ENCODE measurements around the gene WWC2. TPM values are rescaled to one million over a fixed set of nuclear protein-coding genes. Genes with fewer than 3 reads are reported as not detected.
"Not testable (repeated sequence)": the region's sequence is repeated elsewhere in the genome, so short reads cannot be mapped to it uniquely, and the experiment has no call there.

The WWC2 gene
- polyA plus RNA-seq, 3 donors from 2014 or later = 0.13 to 3.7 (median 0.78) TPM

DNA sequence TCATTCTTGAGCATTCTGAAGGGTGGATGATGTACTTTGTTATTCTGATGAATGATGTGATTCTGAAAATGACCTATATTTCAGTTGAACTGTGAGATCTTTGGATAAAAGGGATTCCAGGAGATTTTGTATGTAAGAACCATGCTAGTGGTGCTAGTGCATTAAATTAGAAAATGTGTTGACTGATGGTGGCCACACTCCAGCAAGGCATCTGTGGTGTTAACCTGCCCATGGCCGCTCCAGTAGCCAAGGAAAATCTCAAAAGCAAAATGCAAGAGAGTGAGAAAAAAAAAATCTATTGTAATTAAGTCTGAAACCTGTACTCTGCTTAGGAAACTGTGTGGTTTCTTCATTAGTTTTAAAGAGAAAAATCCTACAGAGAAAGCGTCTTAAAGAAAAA lies 93.5 kb downstream of the WWC2 start:
- H3K4me3 Mint-ChIP-seq = no peak overlapping the region
- no peak for DNase-seq
- H3K36me3 Mint-ChIP-seq = peaks cover 0 to 5% (median 0%) of the 10 kb centered on the region in 3 donors
- H3K27me3 Mint-ChIP-seq (ENCODE audit: low read depth in 3 of 3) = peaks cover 0 to 12% (median 7%) of the 10 kb centered on the region in 3 donors
- peaks cover 19% of the 10 kb centered on the region in 2 donors for H3K4me1 Mint-ChIP-seq
- H3K9me3 Mint-ChIP-seq = no peaks in the 10 kb centered on the region
- no peak overlapping the region for H3K27ac Mint-ChIP-seq

DNA sequence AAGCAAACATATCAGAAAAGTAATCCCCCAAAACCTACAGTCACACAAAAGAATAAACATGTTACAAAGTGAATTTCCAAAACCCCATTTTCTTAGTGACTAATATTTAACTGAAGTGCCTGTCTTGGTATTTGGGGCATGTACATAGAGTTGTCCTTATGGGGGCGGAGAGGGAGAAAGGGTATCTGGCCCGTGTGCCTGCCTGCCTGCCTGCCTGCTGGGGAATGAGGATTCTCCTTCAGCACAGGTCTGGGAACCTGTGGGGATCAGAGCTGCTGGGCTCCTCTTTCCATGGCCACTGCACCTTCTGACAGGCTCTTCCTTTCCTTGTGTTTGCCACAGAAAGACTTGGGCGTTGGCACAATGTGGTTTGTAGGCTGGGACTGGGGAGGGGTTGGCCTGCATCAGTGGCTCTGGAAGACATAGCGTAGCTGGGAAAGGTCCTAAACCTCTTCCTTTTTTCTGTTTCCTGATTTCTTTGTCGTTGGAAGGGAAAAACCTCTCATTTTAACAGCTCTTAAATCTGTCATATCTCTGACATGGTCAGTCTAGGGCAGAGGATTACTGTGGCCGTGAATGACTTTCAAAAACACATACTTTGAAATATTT lies 94.8 kb downstream of the WWC2 start:
- DNase-seq = not testable (repeated sequence)

DNA sequence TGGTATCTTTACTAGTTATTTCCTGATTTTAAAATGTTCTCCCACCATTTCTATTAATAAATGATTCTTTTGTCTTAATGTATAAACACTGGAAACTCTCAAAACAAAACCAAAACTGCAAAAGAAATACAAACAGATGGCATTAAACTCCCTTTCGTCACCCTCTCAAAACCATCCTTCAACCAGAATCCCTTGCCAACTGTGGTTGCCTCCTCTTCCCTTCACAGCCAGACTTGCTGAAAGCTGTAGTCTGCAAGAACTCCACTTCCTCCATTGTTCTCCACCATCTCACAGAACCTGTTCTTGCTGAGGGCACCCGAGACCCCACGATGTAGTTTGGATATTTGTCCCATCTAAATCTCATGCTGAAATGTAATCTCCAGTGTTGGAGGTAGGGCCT lies 96.5 kb downstream of the WWC2 start:
- DNase-seq = no peak
- Mint-ChIP-seq H3K4me3 (no peak overlapping the region), H3K9me3 (no peaks in the 10 kb centered on the region), H3K4me1 (peaks cover 19% of the 10 kb centered on the region in 2 donors), H3K27me3 (ENCODE audit: low read depth in 3 of 3) (peaks cover 0 to 9% (median 5%) of the 10 kb centered on the region in 3 donors), H3K27ac (no peak overlapping the region), H3K36me3 (peaks cover 0 to 9% (median 3%) of the 10 kb centered on the region in 3 donors)

More for the DNA sequence above, 94.8 kb downstream of the WWC2 start:
- not testable (repeated sequence) for H3K27me3 Mint-ChIP-seq (ENCODE audit: low read depth in 3 of 3); H3K36me3 Mint-ChIP-seq; H3K27ac Mint-ChIP-seq; H3K9me3 Mint-ChIP-seq
- Mint-ChIP-seq H3K4me3 (peak overlapping the region in 1 of 5 donors; percentile 49), H3K4me1 (peaks cover 19% of the 10 kb centered on the region in 2 donors)

DNA sequence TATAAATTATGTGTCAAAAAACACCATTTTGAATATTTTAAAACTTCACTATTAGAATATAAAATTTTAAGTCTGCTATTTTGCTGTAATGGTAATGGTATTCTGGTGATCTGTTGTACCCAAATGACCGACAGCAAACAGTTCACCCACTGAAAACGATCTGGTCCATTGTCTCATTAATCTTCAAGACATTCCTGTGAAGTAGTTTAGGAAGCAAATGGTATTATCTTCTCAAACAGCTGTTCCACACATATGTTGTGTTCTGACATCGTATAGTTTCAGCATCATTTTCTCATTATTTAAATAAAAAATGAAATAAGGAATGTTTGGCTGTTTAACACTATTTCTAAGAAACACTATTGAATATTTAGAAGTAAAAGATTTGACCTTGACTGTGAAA lies 98.1 kb downstream of the WWC2 start:
- Mint-ChIP-seq H3K36me3 (peaks cover 0 to 9% (median 3%) of the 10 kb centered on the region in 3 donors), H3K27ac (no peak overlapping the region), H3K4me3 (no peak overlapping the region), H3K9me3 (no peaks in the 10 kb centered on the region), H3K4me1 (peaks cover 18 to 19% of the 10 kb centered on the region in 2 donors), H3K27me3 (ENCODE audit: low read depth in 3 of 3) (peaks cover 0 to 8% (median 5%) of the 10 kb centered on the region in 3 donors)
- DNase-seq = no peak

DNA sequence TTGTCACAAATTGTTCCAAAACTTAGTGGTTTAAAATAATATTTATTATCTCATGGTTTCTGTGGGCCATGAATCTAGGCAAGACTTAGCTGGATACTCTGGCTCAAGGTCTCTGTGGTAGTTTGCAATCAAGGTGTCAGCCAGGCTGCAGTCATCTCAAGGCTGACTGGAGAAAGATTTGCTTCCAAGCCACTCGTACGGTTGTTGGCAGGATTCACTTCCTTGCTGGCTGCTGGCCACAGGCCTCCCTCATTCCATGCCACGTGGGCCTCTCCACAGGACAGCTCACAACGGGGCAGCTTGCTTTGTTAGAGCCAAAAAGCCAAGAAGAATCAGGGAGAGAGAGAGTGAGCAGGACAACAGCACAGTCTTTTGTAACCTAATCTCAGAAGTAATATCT lies 101.4 kb downstream of the WWC2 start:
- peaks cover 0 to 2% (median 0%) of the 10 kb centered on the region in 3 donors for H3K27me3 Mint-ChIP-seq (ENCODE audit: low read depth in 3 of 3)
- H3K4me1 Mint-ChIP-seq = no peaks in the 10 kb centered on the region
- H3K27ac Mint-ChIP-seq = no peak overlapping the region
- DNase-seq = no peak
- no peak overlapping the region for H3K4me3 Mint-ChIP-seq
- H3K9me3 Mint-ChIP-seq = no peaks in the 10 kb centered on the region
- H3K36me3 Mint-ChIP-seq = peaks cover 0 to 9% (median 3%) of the 10 kb centered on the region in 3 donors

DNA sequence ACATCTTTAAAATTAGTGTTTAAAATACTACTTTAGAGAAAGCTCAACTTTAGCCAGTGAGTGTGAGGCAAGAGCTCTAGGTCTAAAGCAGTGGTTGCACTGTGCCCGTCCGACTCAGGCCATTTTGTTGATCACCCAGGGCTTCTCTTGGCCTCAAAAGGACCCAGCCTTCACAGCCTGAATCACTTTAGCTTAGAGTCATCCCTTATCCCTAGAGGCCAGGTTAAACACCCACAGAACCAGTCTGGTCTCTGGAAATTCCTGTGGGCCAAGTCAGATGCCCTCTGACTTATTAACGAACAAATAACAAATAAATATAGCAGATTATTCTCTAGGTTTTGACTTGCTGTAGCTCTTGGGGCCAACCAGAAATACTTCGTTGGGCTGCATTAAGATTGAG lies 102.3 kb downstream of the WWC2 start:
- Mint-ChIP-seq H3K27me3 (ENCODE audit: low read depth in 3 of 3) (peaks cover 0 to 2% (median 0%) of the 10 kb centered on the region in 3 donors), H3K9me3 (no peaks in the 10 kb centered on the region), H3K27ac (no peak overlapping the region), H3K4me1 (no peaks in the 10 kb centered on the region), H3K36me3 (peaks cover 0 to 5% (median 3%) of the 10 kb centered on the region in 3 donors), H3K4me3 (no peak overlapping the region)
- DNase-seq = no peak

DNA sequence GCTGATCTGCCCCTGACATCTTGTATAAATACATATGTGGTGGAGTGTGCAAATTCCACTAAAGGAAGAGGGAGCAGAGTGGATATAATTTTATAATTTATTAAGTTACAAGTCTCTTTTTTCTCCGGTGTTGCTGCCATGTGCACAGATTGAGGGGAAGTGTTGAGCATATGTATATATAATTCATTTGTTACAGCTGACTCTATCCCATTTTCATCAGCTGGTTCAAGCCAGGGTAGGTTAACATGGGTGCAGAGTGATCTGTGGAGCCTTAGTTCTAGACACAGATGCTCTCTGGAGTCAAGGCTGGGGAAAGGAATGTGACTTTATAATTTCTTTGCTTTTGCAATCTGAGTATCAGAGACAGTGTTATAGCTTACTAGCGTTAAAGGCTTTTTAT lies 103.5 kb downstream of the WWC2 start:
- Mint-ChIP-seq H3K9me3 (no peaks in the 10 kb centered on the region), H3K4me3 (no peak overlapping the region), H3K27ac (no peak overlapping the region), H3K4me1 (no peaks in the 10 kb centered on the region), H3K27me3 (ENCODE audit: low read depth in 3 of 3) (peaks cover 0 to 2% (median 0%) of the 10 kb centered on the region in 3 donors), H3K36me3 (peaks cover 0 to 7% (median 3%) of the 10 kb centered on the region in 3 donors)
- no peak for DNase-seq

DNA sequence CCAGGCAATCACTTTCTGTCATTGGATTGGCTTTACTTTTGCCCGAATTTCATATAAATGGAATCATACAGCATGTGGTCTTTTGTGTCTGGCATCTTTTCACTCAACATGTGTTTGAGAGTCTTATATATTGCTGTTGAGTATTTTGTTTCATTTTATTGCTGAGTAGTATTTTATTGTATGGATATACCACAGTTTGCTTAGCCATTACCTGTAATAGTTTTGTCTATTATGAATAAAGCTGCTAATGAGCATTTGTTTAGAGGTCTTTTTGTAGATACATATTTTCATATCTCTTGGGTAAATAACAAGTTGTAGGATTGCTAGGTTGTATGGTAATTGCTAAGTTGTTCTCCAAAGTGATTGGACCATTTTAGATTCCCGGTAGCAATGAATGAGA lies 105.7 kb downstream of the WWC2 start:
- Mint-ChIP-seq H3K4me3 (no peak overlapping the region), H3K36me3 (peaks cover 0 to 6% (median 4%) of the 10 kb centered on the region in 3 donors), H3K4me1 (no peaks in the 10 kb centered on the region), H3K9me3 (no peaks in the 10 kb centered on the region), H3K27me3 (ENCODE audit: low read depth in 3 of 3) (peaks cover 0 to 1% (median 0%) of the 10 kb centered on the region in 3 donors), H3K27ac (no peak overlapping the region)
- no peak for DNase-seq

DNA sequence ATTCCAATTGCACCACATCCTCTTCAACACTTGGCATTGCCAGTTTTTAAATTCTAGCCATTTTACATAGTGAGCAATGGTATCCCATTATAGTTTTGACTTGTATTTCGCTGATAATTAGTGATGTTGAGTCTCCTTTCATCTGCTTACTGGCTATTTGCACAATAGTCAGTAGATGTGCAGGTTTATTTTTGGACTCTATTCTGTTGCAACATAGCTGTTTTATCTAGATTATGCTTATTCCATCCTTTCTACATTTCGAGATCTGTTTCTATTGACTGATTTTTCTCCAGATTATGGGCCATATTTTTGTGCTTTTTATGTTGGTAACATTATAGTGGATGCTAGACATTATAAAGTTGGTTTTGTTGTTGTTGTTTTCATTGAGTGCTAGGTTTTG lies 106.1 kb downstream of the WWC2 start:
- H3K4me1 Mint-ChIP-seq = no peaks in the 10 kb centered on the region
- DNase-seq = no peak
- no peaks in the 10 kb centered on the region for H3K9me3 Mint-ChIP-seq
- peaks cover 0 to 3% (median 0%) of the 10 kb centered on the region in 3 donors for H3K27me3 Mint-ChIP-seq (ENCODE audit: low read depth in 3 of 3)
- no peak overlapping the region for H3K4me3 Mint-ChIP-seq
- peaks cover 0 to 6% (median 4%) of the 10 kb centered on the region in 3 donors for H3K36me3 Mint-ChIP-seq
- no peak overlapping the region for H3K27ac Mint-ChIP-seq

DNA sequence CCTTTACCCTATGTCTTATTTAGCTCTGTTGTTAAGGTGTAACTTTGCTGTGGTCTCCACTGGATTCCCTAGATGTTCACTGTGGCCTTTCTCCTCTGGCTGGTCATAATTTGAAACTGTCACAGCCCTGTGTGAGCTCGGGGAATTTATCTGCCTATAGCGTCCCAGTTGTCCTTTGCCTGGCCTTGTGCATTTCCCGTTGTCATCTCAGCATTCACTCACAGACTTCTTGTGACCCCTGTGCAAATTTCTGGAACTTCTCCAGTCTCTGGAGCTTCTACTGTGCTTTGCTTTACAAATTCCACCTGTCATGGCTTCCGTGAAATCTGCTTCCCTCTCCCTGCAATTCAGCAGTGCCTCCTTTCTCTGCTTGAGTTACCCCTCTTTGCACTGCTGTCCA lies 106.7 kb downstream of the WWC2 start:
- DNase-seq = no peak
- no peak overlapping the region for H3K27ac Mint-ChIP-seq
- H3K9me3 Mint-ChIP-seq = no peaks in the 10 kb centered on the region
- H3K36me3 Mint-ChIP-seq = peaks cover 0 to 6% (median 4%) of the 10 kb centered on the region in 3 donors
- no peak overlapping the region for H3K4me3 Mint-ChIP-seq
- no peaks in the 10 kb centered on the region for H3K4me1 Mint-ChIP-seq
- peaks cover 0 to 3% (median 0%) of the 10 kb centered on the region in 3 donors for H3K27me3 Mint-ChIP-seq (ENCODE audit: low read depth in 3 of 3)

DNA sequence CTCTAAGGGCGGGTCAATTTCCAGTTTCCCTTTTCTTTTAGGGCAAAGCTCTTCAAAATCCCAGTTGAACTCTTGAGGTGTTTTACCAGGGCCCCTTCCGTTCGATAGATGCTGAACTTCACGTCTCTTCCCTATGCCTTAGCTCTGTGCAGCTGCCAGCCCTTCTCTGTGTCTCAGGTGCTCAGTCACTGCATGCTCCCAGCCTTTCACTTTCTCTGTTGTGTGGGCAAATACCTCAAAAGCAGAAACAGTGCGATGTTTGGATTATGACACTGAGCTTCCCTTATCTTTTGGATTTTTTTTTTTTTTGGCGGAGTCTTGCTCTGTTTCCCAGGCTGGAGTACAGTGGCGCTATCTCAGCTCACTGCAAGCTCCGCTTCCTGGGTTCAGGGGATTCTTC lies 112.5 kb downstream of the WWC2 start:
- Mint-ChIP-seq H3K4me3 (no peak overlapping the region), H3K27me3 (ENCODE audit: low read depth in 3 of 3) (peaks cover 0 to 3% (median 0%) of the 10 kb centered on the region in 3 donors), H3K9me3 (no peaks in the 10 kb centered on the region), H3K4me1 (no peaks in the 10 kb centered on the region), H3K27ac (no peak overlapping the region), H3K36me3 (peaks cover 0 to 6% (median 4%) of the 10 kb centered on the region in 3 donors)
- no peak for DNase-seq

DNA sequence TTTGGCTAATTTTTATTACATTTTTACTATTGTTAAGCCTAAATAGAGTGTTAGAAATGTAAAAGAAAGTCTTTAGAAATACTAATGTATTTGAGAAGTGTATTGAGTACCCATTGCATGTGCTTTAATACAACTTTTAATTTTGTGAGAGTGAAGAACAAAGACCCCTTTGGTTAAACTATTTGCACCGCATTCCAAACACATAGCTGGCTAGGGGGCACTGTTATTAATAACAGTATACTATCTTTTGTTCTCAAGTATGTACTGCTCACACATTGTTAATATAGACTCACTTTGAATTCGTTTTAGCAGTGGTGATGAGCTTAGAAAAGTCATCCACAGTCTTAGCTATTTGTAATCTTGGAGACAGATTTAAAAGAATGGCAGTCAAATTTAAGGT lies 114.9 kb downstream of the WWC2 start:
- no peaks in the 10 kb centered on the region for H3K36me3 Mint-ChIP-seq

DNA sequence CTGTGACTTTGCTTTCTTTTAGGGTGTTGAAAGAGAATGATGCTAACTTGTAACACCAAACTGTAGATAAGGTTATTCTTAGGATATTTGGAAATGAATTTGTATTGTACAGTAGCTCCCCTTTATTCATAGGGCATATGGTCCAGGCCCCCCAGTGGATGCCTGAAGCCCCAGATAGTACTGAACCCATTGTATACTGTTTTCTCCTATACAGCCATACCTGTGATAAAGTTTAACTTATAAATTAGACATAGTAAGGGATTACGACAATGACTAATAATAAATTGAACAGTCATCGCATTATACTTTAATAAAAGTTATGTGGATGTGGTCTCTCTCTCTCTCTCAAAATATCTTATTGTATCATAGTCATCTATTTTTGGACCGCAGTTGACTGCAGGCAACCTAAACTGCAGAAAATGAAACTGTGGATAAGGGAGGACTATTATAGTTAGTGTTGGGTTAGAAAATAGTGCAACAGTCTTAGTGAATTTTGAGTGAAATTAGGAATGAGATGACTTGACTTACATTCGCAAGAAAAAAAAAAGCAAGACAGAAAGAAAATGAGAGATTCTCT lies 115.9 kb downstream of the WWC2 start:
- Mint-ChIP-seq H3K27ac (no peak overlapping the region), H3K4me1 (no peaks in the 10 kb centered on the region), H3K9me3 (no peaks in the 10 kb centered on the region), H3K4me3 (no peak overlapping the region), H3K36me3 (no peaks in the 10 kb centered on the region), H3K27me3 (ENCODE audit: low read depth in 3 of 3) (peaks cover 0 to 1% (median 0%) of the 10 kb centered on the region in 3 donors)
- no peak for DNase-seq

More for the DNA sequence above, 114.9 kb downstream of the WWC2 start:
- no peak for DNase-seq
- H3K27ac Mint-ChIP-seq = no peak overlapping the region
- no peaks in the 10 kb centered on the region for H3K9me3 Mint-ChIP-seq
- H3K27me3 Mint-ChIP-seq (ENCODE audit: low read depth in 3 of 3) = peaks cover 0 to 1% (median 0%) of the 10 kb centered on the region in 3 donors
- no peak overlapping the region for H3K4me3 Mint-ChIP-seq
- no peaks in the 10 kb centered on the region for H3K4me1 Mint-ChIP-seq

DNA sequence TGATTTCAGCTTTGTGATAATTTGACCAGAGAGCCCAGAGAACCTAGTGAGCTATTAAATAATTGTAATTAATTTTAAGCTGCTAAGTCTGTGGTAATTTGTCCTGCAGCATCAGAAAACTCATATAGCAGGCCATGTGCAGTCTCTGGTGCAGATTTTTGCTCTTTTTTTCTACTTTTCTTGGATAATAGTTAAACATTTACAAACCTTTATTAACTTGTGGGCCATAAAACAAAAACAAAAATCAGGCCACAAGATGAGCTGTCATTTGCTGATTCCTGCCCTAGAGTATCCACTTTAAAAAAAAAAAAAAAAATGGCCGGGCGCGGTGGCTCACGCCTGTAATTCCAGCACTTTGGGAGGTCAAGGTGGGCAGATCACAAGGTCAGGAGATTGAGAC lies 121.2 kb downstream of the WWC2 start:
- no peaks in the 10 kb centered on the region for H3K9me3 Mint-ChIP-seq
- no peak for DNase-seq
- H3K27ac Mint-ChIP-seq = no peak overlapping the region
- H3K4me1 Mint-ChIP-seq = no peaks in the 10 kb centered on the region
- H3K4me3 Mint-ChIP-seq = no peak overlapping the region
- H3K27me3 Mint-ChIP-seq (ENCODE audit: low read depth in 3 of 3) = no peaks in the 10 kb centered on the region
- no peaks in the 10 kb centered on the region for H3K36me3 Mint-ChIP-seq

DNA sequence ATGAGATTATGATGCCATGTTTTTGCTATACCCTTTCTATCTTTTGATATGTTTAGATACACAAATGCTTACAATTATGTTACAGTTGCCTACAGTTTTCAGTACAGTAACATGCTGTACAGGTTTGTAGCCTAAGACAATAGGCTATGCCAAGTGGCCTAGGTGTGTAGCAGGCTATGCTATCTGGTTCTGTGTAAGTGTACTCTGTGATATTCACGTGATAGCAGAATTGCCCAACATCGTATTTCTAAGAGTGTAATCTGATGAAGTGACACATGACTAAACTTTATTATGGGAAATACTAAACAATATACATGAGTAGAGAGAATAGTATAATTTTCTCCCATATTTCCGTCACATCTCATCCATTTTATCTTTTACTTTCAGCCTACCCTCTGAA lies 124.0 kb downstream of the WWC2 start:
- H3K27me3 Mint-ChIP-seq (ENCODE audit: low read depth in 3 of 3) = no peaks in the 10 kb centered on the region
- no peaks in the 10 kb centered on the region for H3K9me3 Mint-ChIP-seq
- no peaks in the 10 kb centered on the region for H3K4me1 Mint-ChIP-seq
- H3K36me3 Mint-ChIP-seq = peaks cover 0 to 3% (median 0%) of the 10 kb centered on the region in 3 donors
- H3K4me3 Mint-ChIP-seq = no peak overlapping the region
- no peak overlapping the region for H3K27ac Mint-ChIP-seq
- DNase-seq = no peak

Measured in immature natural killer cell (primary cell).